Esophagus squamous epithelium (tissue), 5 donors: ENCODE measurements around the gene PTPRD. TPM values are rescaled to one million over a fixed set of nuclear protein-coding genes. Genes with fewer than 3 reads are reported as not detected.

ENCODE experiments used
- DNase-seq: peaks from one replicate; lab custom pipeline; 2025; lab: John Stamatoyannopoulos, UW
- H3K27ac ChIP-seq, 4 donors: fragments of 200-600 bp; sonication (generic); one replicate each; pipeline ENCODE4 v1.5.1; 2016 to 2019; ENCODE audit warnings: mild to moderate bottlenecking in 1 of 4
- H3K27me3 ChIP-seq, 4 donors: fragments of 200-600 bp; sonication (generic); 1 replicate in 3 of 4; 2 replicates in 1 of 4; pipeline versions ENCODE4 v1.5.1 to v1.6.0; 2017 to 2021; ENCODE audit warnings: antibody characterized with exemption in 1 of 4
- H3K36me3 ChIP-seq, 3 donors: fragments of 200-600 bp; sonication (generic); one replicate each; pipeline ENCODE4 v1.5.1; 2016 to 2019
- H3K4me1 ChIP-seq, 3 donors: fragments of 200-600 bp; sonication (generic); one replicate each; pipeline ENCODE4 v1.5.1; 2017 to 2019
- H3K4me3 ChIP-seq, 4 donors: fragments of 200-600 bp; sonication (generic); 1 replicate in 3 of 4; 2 replicates in 1 of 4; pipeline ENCODE4 v1.5.1; 2016 to 2019; ENCODE audit warnings: mild to moderate bottlenecking in 2 of 4, moderate library complexity in 1 of 4
- H3K9me3 ChIP-seq, 3 donors: fragments of 200-600 bp; sonication (generic); one replicate each; pipeline ENCODE4 v1.5.1; 2016 to 2019
- POLR2A ChIP-seq, 4 donors: fragments of 450-650 bp; IDR thresholded peaks; one replicate each; pipeline ENCODE4 v1.6.1; 2017; ENCODE audit warnings: antibody characterized with exemption in 4 of 4, mild to moderate bottlenecking in 4 of 4, moderate library complexity in 3 of 4
- WGBS, 2 donors: methylation state at CpG; one replicate each; pipeline ENCODE4 v1.1.5; 2018; 5-methylcytosine and 5-hydroxymethylcytosine counted together
- intact Hi-C: fragments of 100-400 bp; cut with DNase I; formaldehyde crosslinking; loops from one replicate; pipeline ENCODE4 v1.15.0; 2022
- total RNA-seq, 4 donors: library from RNA; depleted of rRNA; stranded (reverse); fragments of >200 nt; gene quantifications; one replicate each; pipeline ENCODE4 v1.1.0, GENCODE V29; 2016
- TF ChIP-seq, protein P1 (sequence below), 6 experiments: fragments of 450-650 bp in 4 of 6; fragments of 200-600 bp in 2 of 6; sonication (generic) in 2 of 6; IDR thresholded peaks; one replicate each; pipeline ENCODE4 v1.5.1; 2016 to 2019; ENCODE audit warnings: antibody characterized with exemption in 6 of 6, mild to moderate bottlenecking in 4 of 6, moderate library complexity in 4 of 6
- donor health status: DM: yes; HTN: yes; CAD: no.

Gene PTPRD
- total RNA-seq, 4 donors from 2014 or later, result 0.23 to 16.3 (median 6.6) TPM

DNA sequence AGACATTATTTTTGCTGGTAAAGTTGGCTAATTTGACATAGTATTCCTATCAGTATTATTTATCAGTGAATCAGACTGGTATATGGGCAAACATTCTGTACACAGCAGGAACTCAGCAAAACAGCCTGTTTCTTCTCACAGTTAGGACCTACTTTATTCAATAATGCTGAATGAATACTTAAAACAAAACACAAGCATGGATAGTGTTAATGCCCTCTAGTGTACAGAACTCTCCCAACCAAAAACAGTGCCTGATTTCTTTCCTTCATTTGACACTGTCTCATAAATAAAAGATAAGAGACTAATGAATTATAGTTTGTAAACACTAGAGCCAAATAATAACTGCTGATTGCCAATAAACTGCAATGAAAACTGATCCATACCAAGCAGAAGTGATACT, 1113.3 kb downstream of the PTPRD start:
- no peak overlapping the region for H3K4me3 ChIP-seq
- no peak for DNase-seq
- no peak overlapping the region for H3K27ac ChIP-seq
- no peak for TF ChIP-seq POLR2A (IDR thresholded peaks at IDR 0.05)
- TF ChIP-seq, protein P1, sequence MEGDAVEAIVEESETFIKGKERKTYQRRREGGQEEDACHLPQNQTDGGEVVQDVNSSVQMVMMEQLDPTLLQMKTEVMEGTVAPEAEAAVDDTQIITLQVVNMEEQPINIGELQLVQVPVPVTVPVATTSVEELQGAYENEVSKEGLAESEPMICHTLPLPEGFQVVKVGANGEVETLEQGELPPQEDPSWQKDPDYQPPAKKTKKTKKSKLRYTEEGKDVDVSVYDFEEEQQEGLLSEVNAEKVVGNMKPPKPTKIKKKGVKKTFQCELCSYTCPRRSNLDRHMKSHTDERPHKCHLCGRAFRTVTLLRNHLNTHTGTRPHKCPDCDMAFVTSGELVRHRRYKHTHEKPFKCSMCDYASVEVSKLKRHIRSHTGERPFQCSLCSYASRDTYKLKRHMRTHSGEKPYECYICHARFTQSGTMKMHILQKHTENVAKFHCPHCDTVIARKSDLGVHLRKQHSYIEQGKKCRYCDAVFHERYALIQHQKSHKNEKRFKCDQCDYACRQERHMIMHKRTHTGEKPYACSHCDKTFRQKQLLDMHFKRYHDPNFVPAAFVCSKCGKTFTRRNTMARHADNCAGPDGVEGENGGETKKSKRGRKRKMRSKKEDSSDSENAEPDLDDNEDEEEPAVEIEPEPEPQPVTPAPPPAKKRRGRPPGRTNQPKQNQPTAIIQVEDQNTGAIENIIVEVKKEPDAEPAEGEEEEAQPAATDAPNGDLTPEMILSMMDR (IDR thresholded peaks at IDR 0.05), result no peak
- no peaks in the 10 kb centered on the region for H3K36me3 ChIP-seq
- intact Hi-C loops, result no loop called here
- H3K27me3 ChIP-seq, result no peaks in the 10 kb centered on the region
- peaks cover 0 to 15% (median 4%) of the 10 kb centered on the region in 3 donors for H3K9me3 ChIP-seq
- no peaks in the 10 kb centered on the region for H3K4me1 ChIP-seq

DNA sequence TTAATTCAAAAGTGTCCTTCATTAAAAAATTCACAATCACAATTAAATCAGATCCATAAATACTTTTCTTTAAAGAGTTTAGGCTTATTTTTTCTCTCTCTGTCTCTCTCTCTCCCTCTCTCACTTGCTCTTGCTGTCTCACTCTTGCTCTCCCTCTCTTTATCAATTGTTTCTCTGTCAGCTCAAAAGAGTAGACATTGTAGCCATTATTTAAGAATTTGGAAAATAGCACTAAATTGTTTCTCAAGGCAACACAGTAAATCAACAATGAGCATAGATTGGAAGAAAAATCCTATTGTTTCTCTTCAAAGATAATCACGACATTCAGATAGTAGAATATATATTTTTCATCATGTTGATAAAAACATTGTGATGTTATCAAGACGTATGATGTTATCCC, 1114.0 kb downstream of the PTPRD start:
- 55 to 57% methylated on average over 2 of the region's 2 CpGs for WGBS, 2 donors
- peaks cover 0 to 19% (median 4%) of the 10 kb centered on the region in 3 donors for H3K9me3 ChIP-seq
- TF ChIP-seq, protein P1 (IDR thresholded peaks at IDR 0.05), result no peak
- no peak for TF ChIP-seq POLR2A (IDR thresholded peaks at IDR 0.05)
- no peak for DNase-seq
- H3K36me3 ChIP-seq, result no peaks in the 10 kb centered on the region
- no peaks in the 10 kb centered on the region for H3K4me1 ChIP-seq
- H3K27me3 ChIP-seq, result no peaks in the 10 kb centered on the region
- H3K4me3 ChIP-seq, result no peak overlapping the region
- intact Hi-C loops, result no loop called here
- no peak overlapping the region for H3K27ac ChIP-seq

- TF ChIP-seq POLR2A (IDR thresholded peaks at IDR 0.05), result no peak
- TF ChIP-seq, protein P1 (IDR thresholded peaks at IDR 0.05), result no peak
- 38 to 55% methylated on average over 3 of the region's 3 CpGs for WGBS, 2 donors
Observed at GRCh38 chr9:9498128-9498527, 1114.7 kb downstream of the PTPRD start.

GRCh38 chr9:9494336-9494735, 1118.5 kb downstream of the PTPRD start:
- no peak overlapping the region for H3K4me3 ChIP-seq
- H3K27ac ChIP-seq, result no peak overlapping the region
- WGBS, 2 donors, result 44 to 71% methylated on average over 3 of the region's 3 CpGs
- no peaks in the 10 kb centered on the region for H3K4me1 ChIP-seq
- intact Hi-C loops, result no loop called here
- peaks cover 0 to 24% (median 4%) of the 10 kb centered on the region in 3 donors for H3K9me3 ChIP-seq
- no peak for DNase-seq
- TF ChIP-seq, protein P1 (IDR thresholded peaks at IDR 0.05), result no peak
- TF ChIP-seq POLR2A (IDR thresholded peaks at IDR 0.05), result no peak
- no peaks in the 10 kb centered on the region for H3K36me3 ChIP-seq
- no peaks in the 10 kb centered on the region for H3K27me3 ChIP-seq

More at GRCh38 chr9:9498128-9498527, 1114.7 kb downstream of the PTPRD start:
- Histone ChIP-seq H3K27me3 (no peaks in the 10 kb centered on the region), H3K27ac (no peak overlapping the region), H3K36me3 (no peaks in the 10 kb centered on the region), H3K4me1 (no peaks in the 10 kb centered on the region), H3K4me3 (no peak overlapping the region), H3K9me3 (peaks cover 0 to 21% (median 4%) of the 10 kb centered on the region in 3 donors)
- DNase-seq, result no peak
- intact Hi-C loops, result no loop called here

DNA sequence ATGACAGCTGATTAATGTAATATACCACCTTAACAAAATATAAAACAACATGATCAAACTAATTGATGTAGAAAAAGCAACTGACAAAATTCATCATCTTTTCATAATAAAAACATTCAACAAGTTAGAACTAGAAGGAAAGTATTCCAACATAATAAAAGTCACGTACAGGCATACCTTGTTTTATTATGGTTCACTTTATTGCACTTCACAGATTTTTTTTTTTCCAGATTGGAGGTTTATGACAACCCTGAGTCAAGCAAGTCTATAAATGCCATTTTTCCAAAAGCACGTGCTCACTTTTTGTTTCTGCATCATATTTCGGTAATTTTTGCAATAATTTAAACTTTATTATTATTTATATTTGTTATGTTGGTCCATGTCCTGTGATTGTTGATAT, 1120.3 kb downstream of the PTPRD start:
- intact Hi-C loops, result no loop called here
- Histone ChIP-seq H3K27ac (no peak overlapping the region), H3K4me3 (no peak overlapping the region), H3K27me3 (no peaks in the 10 kb centered on the region), H3K36me3 (no peaks in the 10 kb centered on the region), H3K9me3 (peaks cover 0 to 24% (median 4%) of the 10 kb centered on the region in 3 donors), H3K4me1 (no peaks in the 10 kb centered on the region)
- 66 to 69% methylated on average over 3 of the region's 3 CpGs for WGBS, 2 donors
- DNase-seq, result no peak
- TF ChIP-seq, protein P1 (IDR thresholded peaks at IDR 0.05), result no peak
